WI38 (cell line): ENCODE data around the gene FOXE1.

ENCODE experiments used
- H3K4me3 ChIP-seq: 2 replicates; pipeline ENCODE4 v1.5.1; 2011; ENCODE audit warnings: low read depth, mild to moderate bottlenecking, control low read depth, low read length
- TF ChIP-seq, protein P1 (sequence below): IDR thresholded peaks from 2 replicates; pipeline ENCODE4 v1.5.1; 2012; ENCODE audit warnings: low read depth, mild to moderate bottlenecking, control low read depth, low read length

FOXE1 gene

DNA sequence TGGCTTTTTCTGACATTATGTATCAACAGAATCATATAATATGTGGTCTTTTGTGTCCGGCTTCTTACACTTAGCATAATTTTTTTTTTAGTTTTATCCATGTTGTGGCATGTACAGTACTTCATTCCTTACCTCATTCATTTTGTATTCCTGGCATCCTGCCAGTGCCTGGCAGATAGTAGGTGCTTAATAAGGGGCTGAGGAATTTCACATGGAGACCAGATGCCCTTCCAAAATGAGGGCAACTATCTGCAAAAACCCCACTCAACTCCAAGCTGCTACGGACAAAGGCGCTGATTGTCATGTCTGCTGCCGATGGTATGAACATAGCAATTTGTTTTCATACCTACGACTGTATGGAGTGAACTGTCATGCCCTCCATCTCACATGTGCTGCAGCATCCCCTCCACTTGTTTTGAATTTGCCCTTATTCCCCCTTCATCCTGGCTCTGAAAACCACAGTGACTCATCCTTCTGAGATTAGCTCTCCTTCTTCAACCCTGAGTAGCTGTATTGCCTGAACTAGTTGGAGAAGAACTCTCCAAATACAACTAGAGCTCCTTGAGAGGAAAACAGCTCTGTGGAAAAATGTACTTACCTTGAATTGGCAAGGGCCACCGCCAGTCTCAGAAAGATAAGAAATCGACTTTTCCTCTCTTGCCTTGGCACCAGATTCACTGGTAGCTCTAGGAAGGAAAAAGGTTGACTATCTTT lies 41.3 kb upstream of the FOXE1 start:
- TF ChIP-seq, protein P1, sequence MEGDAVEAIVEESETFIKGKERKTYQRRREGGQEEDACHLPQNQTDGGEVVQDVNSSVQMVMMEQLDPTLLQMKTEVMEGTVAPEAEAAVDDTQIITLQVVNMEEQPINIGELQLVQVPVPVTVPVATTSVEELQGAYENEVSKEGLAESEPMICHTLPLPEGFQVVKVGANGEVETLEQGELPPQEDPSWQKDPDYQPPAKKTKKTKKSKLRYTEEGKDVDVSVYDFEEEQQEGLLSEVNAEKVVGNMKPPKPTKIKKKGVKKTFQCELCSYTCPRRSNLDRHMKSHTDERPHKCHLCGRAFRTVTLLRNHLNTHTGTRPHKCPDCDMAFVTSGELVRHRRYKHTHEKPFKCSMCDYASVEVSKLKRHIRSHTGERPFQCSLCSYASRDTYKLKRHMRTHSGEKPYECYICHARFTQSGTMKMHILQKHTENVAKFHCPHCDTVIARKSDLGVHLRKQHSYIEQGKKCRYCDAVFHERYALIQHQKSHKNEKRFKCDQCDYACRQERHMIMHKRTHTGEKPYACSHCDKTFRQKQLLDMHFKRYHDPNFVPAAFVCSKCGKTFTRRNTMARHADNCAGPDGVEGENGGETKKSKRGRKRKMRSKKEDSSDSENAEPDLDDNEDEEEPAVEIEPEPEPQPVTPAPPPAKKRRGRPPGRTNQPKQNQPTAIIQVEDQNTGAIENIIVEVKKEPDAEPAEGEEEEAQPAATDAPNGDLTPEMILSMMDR, result no peak
- no peak overlapping the region for H3K4me3 ChIP-seq

DNA sequence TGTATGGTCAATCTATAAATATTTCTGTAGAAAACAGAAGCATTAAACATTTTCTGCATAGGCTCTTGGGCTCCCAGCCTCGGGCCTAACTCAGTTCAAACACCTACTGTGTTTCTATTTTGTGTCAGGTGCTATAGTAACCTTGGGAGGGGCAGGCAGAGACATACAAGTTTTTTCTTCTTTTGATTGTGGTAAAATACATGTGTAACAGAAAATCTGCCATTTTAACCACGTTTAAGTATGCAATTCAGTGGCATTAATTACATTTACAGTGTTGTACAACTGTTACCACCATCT lies 40.8 kb upstream of the FOXE1 start:
- H3K4me3 ChIP-seq, result no peak overlapping the region
- TF ChIP-seq, protein P1, result no peak

DNA sequence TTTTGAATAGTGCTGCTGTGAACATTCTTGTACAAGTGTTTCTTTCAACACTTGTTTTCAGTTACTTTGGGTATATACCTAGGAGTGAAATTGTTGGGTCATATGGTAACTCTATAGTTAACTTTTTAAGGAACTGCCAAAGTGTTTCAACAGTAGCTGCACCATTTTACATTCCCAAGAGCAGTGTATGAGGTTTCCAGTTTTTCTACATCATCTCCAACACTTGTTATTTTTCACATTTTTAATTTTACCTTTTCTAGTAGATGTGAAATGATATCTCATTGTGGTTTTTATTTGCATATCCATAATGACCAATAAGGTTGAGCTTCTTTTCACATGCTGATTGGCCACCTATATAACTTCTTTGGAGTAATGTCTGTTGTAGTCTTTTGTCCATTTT lies 40.0 kb upstream of the FOXE1 start:
- TF ChIP-seq, protein P1, result no peak
- H3K4me3 ChIP-seq, result no peak overlapping the region

- no peak overlapping the region for H3K4me3 ChIP-seq
- TF ChIP-seq, protein P1, result no peak
Observed at GRCh38 chr9:97819735-97820134, 33.3 kb upstream of the FOXE1 start.

DNA sequence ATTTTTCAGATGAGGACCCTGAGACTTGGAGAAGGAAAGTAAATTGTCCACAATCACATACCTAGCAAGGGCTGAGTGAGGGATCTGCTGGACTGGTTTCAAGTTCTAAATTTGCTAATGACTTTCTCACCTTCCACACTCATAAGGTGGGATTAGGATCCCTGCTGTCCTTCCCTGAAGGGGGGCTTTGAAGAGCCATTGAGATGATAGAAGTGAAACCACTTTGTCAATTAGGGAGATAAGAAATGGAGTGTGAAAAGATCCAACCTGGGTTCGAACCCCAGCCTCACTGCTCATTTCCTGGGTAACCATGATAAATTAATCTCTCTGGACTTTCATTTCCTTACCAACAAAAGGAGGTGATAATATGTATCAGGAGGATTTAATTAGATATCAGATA lies 32.7 kb upstream of the FOXE1 start:
- no peak overlapping the region for H3K4me3 ChIP-seq
- TF ChIP-seq, protein P1, result no peak

GRCh38 chr9:97830884-97831829 lies 21.9 kb upstream of the FOXE1 start:
- no peak overlapping the region for H3K4me3 ChIP-seq
- TF ChIP-seq, protein P1, result no peak
